PFSK-1 (cell line): ENCODE measurements around the gene BZW2.

Experiments used
- POLR2AphosphoS5 ChIP-seq: IDR thresholded peaks from 2 replicates; pipeline ENCODE4 v1.6.1; 2012; ENCODE audit warnings: low read depth, mild to moderate bottlenecking, control low read depth, low read length, moderate library complexity
- REST ChIP-seq, 2 experiments: IDR thresholded peaks; 2 replicates each; pipeline versions ENCODE4 v1.6.1 to v1.8.0; 2011 to 2012; ENCODE audit warnings: low read depth in 2 of 2, low read length in 2 of 2, control low read depth in 1 of 2, inconsistent platforms in 1 of 2, mild to moderate bottlenecking in 1 of 2, moderate library complexity in 1 of 2; ENCODE audit not compliant: insufficient read depth in 1 of 2
- SIN3A ChIP-seq: IDR thresholded peaks from 2 replicates; pipeline ENCODE4 v1.6.1; 2012; ENCODE audit warnings: mild to moderate bottlenecking, low read length, moderate library complexity, borderline replicate concordance; ENCODE audit not compliant: insufficient read depth
- TAF1 ChIP-seq: IDR thresholded peaks from 2 replicates; pipeline ENCODE4 v1.6.1; 2012; ENCODE audit warnings: low read length, control low read depth, borderline replicate concordance; ENCODE audit not compliant: insufficient read depth

- TF ChIP-seq REST (IDR thresholded peaks at IDR 0.05; ENCODE audit: insufficient read depth in 1 of 2, low read depth in 2 of 2, low read length in 2 of 2) (no peak), POLR2AphosphoS5 (no peak), SIN3A (no peak), TAF1 (no peak)
Measured at GRCh38 chr7:16754856-16755317, 108.9 kb downstream of the BZW2 start.
